Neural crest cell (in vitro differentiated cells): ENCODE measurements around the gene SBF1. TPM values are rescaled to one million over a fixed set of nuclear protein-coding genes. Genes with fewer than 3 reads are reported as not detected.
A peak's percentile ranks its signal among the peaks of the same experiment; 100 is the strongest.

Source experiments
- DNase-seq: peaks from one replicate; pipeline ENCODE4 v3.0.0; 2021; ENCODE audit warnings: low read depth, mixed read lengths, low spot score
- H3K27ac Mint-ChIP-seq: one replicate; pipeline ENCODE4 v1.8.0; 2021; ENCODE audit warnings: mild to moderate bottlenecking, mixed read lengths; ENCODE audit not compliant: unreplicated experiment
- H3K27me3 Mint-ChIP-seq: 2 replicates; pipeline ENCODE4 v1.8.0; 2021; ENCODE audit warnings: low read depth, mild to moderate bottlenecking, mixed read lengths
- H3K36me3 Mint-ChIP-seq: 2 replicates; pipeline ENCODE4 v1.8.0; 2021; ENCODE audit warnings: low read depth, mild to moderate bottlenecking, mixed read lengths
- H3K4me1 Mint-ChIP-seq: 2 replicates; pipeline ENCODE4 v1.8.0; 2021; ENCODE audit warnings: mixed read lengths
- H3K4me3 Mint-ChIP-seq: one replicate; pipeline ENCODE4 v1.8.0; 2021; ENCODE audit warnings: mild to moderate bottlenecking, mixed read lengths
- H3K9me3 Mint-ChIP-seq: 2 replicates; pipeline ENCODE4 v1.8.0; 2021; ENCODE audit warnings: mixed read lengths
- total RNA-seq: library from RNA; stranded (reverse); gene quantifications from 2 replicates; pipeline ENCODE4 v1.2.1, GENCODE V29; 2021
- TF ChIP-seq, protein P1 (sequence below): fragments of 200-600 bp; sonication (generic); conservative IDR thresholded peaks from 2 replicates; pipeline ENCODE4 v1.5.0; 2021; ENCODE audit warnings: antibody characterized with exemption, mild to moderate bottlenecking

The SBF1 gene
- total RNA-seq, 1 donor from 2014 or later, result 130 TPM

DNA sequence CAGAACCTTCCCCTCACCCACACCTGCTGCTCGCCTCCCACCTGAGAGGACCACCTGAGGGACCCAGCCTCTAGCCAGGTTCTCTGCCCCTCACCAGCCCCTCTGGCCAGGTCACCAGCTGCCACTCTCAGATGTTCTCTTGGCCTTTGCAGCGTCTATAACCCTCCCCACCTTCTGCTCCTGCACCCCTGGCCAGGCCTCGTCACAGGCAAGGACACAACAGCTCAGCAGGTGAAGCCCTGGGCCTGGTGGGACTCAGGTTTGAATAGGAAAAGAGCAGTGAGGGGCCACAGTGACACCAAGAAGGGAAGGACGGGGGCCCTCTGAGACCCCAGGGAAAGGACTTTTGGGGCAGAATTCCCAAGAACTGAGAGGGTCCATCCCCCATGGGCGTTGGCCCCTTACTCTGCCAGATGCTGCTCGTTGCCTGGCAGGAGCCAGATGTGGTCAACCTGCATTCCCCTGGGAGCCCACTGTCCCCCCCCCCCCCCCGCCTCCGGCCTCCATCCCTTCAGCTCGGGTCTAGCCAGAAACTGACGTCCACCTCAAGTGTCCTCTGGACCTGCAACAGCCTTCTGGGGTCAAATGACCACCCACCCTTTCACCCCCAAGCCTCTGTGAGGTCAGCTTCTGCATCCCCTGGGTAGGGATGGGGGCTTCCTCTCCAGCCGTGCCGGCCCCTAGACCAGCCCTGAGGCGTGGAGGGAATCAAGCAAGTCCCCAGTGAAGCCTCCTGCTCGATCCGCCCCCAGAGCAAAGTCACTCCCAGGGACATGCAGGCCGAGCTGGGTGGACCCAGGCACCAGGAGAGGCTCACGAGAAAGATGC lies 28.7 kb downstream of the SBF1 start:
- no peak overlapping the region for H3K27ac Mint-ChIP-seq
- TF ChIP-seq, protein P1, sequence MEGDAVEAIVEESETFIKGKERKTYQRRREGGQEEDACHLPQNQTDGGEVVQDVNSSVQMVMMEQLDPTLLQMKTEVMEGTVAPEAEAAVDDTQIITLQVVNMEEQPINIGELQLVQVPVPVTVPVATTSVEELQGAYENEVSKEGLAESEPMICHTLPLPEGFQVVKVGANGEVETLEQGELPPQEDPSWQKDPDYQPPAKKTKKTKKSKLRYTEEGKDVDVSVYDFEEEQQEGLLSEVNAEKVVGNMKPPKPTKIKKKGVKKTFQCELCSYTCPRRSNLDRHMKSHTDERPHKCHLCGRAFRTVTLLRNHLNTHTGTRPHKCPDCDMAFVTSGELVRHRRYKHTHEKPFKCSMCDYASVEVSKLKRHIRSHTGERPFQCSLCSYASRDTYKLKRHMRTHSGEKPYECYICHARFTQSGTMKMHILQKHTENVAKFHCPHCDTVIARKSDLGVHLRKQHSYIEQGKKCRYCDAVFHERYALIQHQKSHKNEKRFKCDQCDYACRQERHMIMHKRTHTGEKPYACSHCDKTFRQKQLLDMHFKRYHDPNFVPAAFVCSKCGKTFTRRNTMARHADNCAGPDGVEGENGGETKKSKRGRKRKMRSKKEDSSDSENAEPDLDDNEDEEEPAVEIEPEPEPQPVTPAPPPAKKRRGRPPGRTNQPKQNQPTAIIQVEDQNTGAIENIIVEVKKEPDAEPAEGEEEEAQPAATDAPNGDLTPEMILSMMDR, result no peak
- H3K4me1 Mint-ChIP-seq, result peaks cover 5% of the 10 kb centered on the region
- peak overlapping the region; percentile 47 for H3K4me3 Mint-ChIP-seq
- no peaks in the 10 kb centered on the region for H3K9me3 Mint-ChIP-seq
- peaks cover 8% of the 10 kb centered on the region for H3K27me3 Mint-ChIP-seq
- no peak for DNase-seq
- peaks cover 11% of the 10 kb centered on the region for H3K36me3 Mint-ChIP-seq

DNA sequence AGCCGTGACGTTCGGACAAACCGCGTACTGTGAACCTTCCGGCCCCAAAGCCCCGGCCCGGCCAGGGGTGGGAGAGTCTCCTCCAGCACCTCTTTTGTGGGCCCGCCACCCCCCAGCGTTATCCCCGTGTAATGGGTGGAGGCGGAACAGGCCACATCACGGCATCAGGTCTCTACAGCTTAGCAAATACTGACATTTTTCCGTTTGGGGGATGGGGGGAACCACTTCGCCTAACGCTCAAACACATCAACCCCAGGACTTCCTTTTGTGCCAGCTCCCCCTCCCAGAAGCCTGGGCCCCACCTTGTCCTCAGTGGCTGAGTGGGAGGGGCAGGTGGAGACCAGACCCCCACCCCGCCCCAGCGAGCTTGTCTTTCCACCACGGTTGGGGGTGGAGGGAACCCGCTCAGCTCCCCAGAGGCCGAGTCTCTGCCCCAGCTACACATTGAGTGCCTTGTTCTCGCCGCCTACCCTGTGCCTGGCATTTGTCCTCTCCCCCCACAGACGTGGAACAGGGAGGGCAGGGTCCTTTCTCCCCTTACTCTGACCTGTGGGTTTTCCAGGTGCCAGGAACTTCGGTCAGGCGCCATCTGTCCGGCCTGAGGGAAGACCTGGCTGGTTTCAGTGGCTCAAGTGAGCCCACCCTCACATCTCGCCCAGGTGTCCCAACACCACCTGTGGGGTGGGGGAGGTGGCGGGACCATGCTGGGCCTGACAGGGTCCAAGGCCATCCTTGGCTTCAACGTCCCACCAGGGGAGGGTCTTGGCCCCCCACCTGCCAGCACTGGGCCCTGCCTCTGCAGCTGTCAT lies 29.6 kb downstream of the SBF1 start:
- Mint-ChIP-seq H3K27me3 (peaks cover 8% of the 10 kb centered on the region), H3K4me3 (peak overlapping the region; percentile 47), H3K4me1 (peaks cover 5% of the 10 kb centered on the region), H3K9me3 (no peaks in the 10 kb centered on the region), H3K27ac (no peak overlapping the region), H3K36me3 (peaks cover 11% of the 10 kb centered on the region)
- TF ChIP-seq, protein P1, result no peak
- no peak for DNase-seq

DNA sequence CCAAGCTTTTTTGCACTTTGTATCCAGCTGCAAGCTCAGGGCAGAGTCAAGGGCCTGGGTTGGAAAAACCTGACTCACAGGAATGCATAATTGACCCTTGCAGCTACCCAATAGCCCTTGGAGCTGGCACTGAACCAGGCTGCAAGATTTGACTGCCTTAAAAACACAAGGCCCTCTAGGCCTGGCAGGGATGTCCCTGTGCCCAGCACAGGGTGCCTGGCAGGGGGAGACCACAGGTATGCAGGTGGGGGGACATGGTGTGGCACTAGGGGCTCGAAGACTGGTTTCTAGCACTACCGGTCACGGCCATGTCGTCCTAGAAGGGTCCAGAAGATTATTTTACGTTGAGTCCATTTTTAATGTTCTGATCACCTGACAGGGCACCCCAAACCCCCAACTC lies 30.2 kb downstream of the SBF1 start:
- H3K9me3 Mint-ChIP-seq, result no peaks in the 10 kb centered on the region
- H3K27ac Mint-ChIP-seq, result no peak overlapping the region
- no peak for DNase-seq
- H3K4me1 Mint-ChIP-seq, result peaks cover 3% of the 10 kb centered on the region
- H3K36me3 Mint-ChIP-seq, result peaks cover 9% of the 10 kb centered on the region
- peak overlapping the region; percentile 47 for H3K4me3 Mint-ChIP-seq
- H3K27me3 Mint-ChIP-seq, result peaks cover 8% of the 10 kb centered on the region
- TF ChIP-seq, protein P1, result no peak

DNA sequence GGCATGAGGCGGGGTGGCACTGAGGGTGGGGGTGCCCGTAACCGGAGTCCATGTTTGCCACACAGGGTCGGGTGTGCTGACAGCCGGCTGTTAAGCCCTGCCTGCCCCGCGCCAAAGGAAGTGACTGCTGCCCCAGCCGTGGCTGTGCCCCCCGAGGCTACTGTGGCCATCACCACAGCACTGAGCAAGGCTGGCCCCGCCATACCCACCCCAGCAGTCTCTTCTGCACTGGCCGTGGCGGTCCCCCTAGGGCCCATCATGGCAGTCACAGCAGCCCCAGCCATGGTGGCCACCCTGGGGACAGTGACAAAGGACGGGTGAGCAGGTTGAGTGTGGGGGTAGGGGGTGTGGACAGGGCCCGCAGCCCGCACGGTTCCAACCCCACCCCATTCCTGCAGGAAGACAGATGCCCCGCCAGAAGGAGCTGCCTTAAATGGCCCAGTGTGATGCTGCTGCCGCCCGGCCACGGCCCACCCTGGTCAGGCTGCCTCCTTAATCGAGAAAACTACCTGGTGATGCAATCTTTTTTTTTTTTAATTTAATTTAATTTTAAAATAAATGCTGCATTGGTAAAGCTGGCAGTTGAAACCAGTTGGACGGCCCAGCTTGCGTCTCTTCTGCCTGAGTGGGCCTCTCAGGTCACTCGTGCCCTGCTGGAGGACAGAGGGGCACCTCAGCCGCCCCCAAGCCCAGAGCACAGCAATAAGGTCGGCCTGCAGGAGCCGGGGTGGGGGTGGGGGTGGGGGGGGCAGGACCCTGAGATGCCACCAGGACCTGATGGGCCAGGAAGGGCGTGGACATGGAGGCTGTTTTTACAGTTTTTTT lies 30.8 kb downstream of the SBF1 start:
- H3K9me3 Mint-ChIP-seq, result no peaks in the 10 kb centered on the region
- no peak for DNase-seq

More for the DNA sequence above, 30.8 kb downstream of the SBF1 start:
- H3K4me1 Mint-ChIP-seq, result no peaks in the 10 kb centered on the region
- H3K27ac Mint-ChIP-seq, result no peak overlapping the region
- H3K27me3 Mint-ChIP-seq, result peaks cover 8% of the 10 kb centered on the region
- TF ChIP-seq, protein P1, result no peak
- H3K4me3 Mint-ChIP-seq, result peak overlapping the region; percentile 73
- H3K36me3 Mint-ChIP-seq, result peaks cover 6% of the 10 kb centered on the region
